Kidney (tissue), 14 donors: Measurements from ENCODE around the gene FBXO5. TPM values are rescaled to one million over a fixed set of nuclear protein-coding genes. Genes with fewer than 3 reads are reported as not detected.
A peak's percentile ranks its signal among the peaks of the same experiment; 100 is the strongest.

Experiments used
- DNase-seq, 5 donors: peaks; one replicate each; pipeline ENCODE4 v3.0.0-alpha.2; 2013 to 2020
- FAIRE-seq: peaks from 2 replicates; lab custom pipeline; 2012; peaks lifted over from hg19 to GRCh38; lab: Jason Lieb, UNC
- H3K27ac ChIP-seq, 2 donors: one replicate each; pipeline ENCODE4 v1.7.0; 2013; ENCODE audit warnings: low read depth in 2 of 2, low read length in 2 of 2, inconsistent platforms in 1 of 2
- H3K27me3 ChIP-seq: one replicate; pipeline ENCODE4 v1.7.1; 2013; ENCODE audit warnings: low read length, inconsistent platforms; ENCODE audit not compliant: control insufficient read depth, insufficient read depth
- H3K36me3 ChIP-seq, 3 donors: one replicate each; pipeline versions ENCODE4 v1.7.0 to v1.7.1; 2013; ENCODE audit warnings: low read length in 3 of 3, control low read depth in 1 of 3, inconsistent platforms in 1 of 3; ENCODE audit not compliant: insufficient read depth in 3 of 3, control insufficient read depth in 2 of 3
- H3K4me1 ChIP-seq, 3 donors: one replicate each; pipeline versions ENCODE4 v1.7.0 to v1.7.1; 2013; ENCODE audit warnings: low read length in 3 of 3, inconsistent platforms in 1 of 3, low read depth in 1 of 3; ENCODE audit not compliant: control insufficient read depth in 2 of 3, insufficient read depth in 2 of 3
- H3K4me3 ChIP-seq, 3 donors: one replicate each; pipeline versions ENCODE4 v1.7.0 to v1.8.1; 2013; ENCODE audit warnings: low read length in 3 of 3, control low read depth in 1 of 3, inconsistent platforms in 1 of 3
- H3K9ac ChIP-seq, 3 donors: one replicate each; pipeline versions ENCODE4 v1.7.0 to v1.7.1; 2013; ENCODE audit warnings: low read length in 3 of 3, control low read depth in 1 of 3, inconsistent platforms in 1 of 3
- H3K9me3 ChIP-seq, 3 donors: one replicate each; pipeline versions ENCODE4 v1.7.0 to v1.7.1; 2013; ENCODE audit warnings: low read length in 3 of 3, control low read depth in 1 of 3, inconsistent platforms in 1 of 3; ENCODE audit not compliant: control insufficient read depth in 2 of 3, insufficient read depth in 1 of 3
- CTCF ChIP-seq: IDR thresholded peaks from 3 replicates; pipeline ENCODE4 v1.5.1; 2012; ENCODE audit warnings: mild to moderate bottlenecking, moderate library complexity, borderline replicate concordance; ENCODE audit not compliant: insufficient read depth; ENCODE audit errors: extremely low read depth
- intact Hi-C: fragments of 100-400 bp; cut with DNase I; formaldehyde crosslinking; loops from one replicate; pipeline ENCODE4 v1.11.1; 2022
- polyA plus RNA-seq: library from polyadenylated mRNA; stranded (reverse); fragments of 350-450 nt; fragmentation: Illumina TruSeq; extraction: RNeasy Lipid Tissue Mini Kit (QIAGEN cat#74804); gene quantifications from one replicate; pipeline ENCODE4 v1.2.3, GENCODE V29; 2014; ENCODE audit warnings: low read depth, low replicate concordance; ENCODE audit not compliant: insufficient read depth
- total RNA-seq: library from RNA; stranded (reverse); fragmentation: NEBNext Ultra II Directional; extraction: Animal tissue kit (Norgen Biotek cat#: 25700); gene quantifications from one replicate; pipeline ENCODE4 v1.2.1, GENCODE V29; 2021
- donor health status: control.
- donor health status: control.
- donor health status: control.
- donor health status: control.
- donor health status: control.
- donor health status: DM: yes; HTN: yes; CAD: no.
- donor health status: Normal renal cell carcinoma (clear cell type).

FBXO5 gene
- total and polyA plus RNA-seq, 2 donors from 2014 or later, result 1.8 to 4.5 TPM

- Histone ChIP-seq H3K27me3 (no peaks in the 10 kb centered on the region), H3K4me1 (peaks cover 0 to 3% (median 0%) of the 10 kb centered on the region in 3 donors), H3K36me3 (no peaks in the 10 kb centered on the region), H3K4me3 (peak overlapping the region in 1 of 3 donors; percentile 4), H3K9ac (no peak overlapping the region), H3K9me3 (no peaks in the 10 kb centered on the region), H3K27ac (no peak overlapping the region)
- DNase-seq (no peak), FAIRE-seq (peak; percentile 49)
- no peak for TF ChIP-seq CTCF
- intact Hi-C loops, result no loop called here
Measured at GRCh38 chr6:153028963-153029362, 46.1 kb upstream of the FBXO5 start.

DNA sequence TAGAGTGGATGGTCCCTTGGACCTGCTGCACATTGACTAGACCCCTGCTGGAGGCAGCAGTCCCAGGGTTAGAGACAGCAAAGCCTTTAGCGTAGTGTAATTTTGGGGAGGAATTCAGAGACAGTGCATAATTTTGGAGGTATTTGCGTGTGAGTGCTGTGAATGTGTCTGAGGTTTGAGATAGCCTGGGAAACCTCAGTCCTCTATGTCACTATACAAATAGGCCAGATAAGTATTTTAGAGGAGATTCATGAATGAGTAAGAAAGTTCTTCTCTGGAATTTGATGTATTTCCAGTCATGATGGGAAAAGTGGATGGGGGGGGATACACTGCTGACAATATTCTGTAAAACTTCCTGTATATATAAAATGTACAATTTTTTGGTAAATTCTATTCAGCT is 45.4 kb upstream of the FBXO5 start:
- H3K27ac ChIP-seq, result no peak overlapping the region
- intact Hi-C loops, result no loop called here
- H3K4me3 ChIP-seq, result no peak overlapping the region
- FAIRE-seq (no peak), DNase-seq (no peak)
- H3K9ac ChIP-seq, result no peak overlapping the region
- peaks cover 0 to 3% (median 0%) of the 10 kb centered on the region in 3 donors for H3K4me1 ChIP-seq
- no peaks in the 10 kb centered on the region for H3K9me3 ChIP-seq
- H3K36me3 ChIP-seq, result no peaks in the 10 kb centered on the region
- TF ChIP-seq CTCF, result no peak
- H3K27me3 ChIP-seq, result no peaks in the 10 kb centered on the region

DNA sequence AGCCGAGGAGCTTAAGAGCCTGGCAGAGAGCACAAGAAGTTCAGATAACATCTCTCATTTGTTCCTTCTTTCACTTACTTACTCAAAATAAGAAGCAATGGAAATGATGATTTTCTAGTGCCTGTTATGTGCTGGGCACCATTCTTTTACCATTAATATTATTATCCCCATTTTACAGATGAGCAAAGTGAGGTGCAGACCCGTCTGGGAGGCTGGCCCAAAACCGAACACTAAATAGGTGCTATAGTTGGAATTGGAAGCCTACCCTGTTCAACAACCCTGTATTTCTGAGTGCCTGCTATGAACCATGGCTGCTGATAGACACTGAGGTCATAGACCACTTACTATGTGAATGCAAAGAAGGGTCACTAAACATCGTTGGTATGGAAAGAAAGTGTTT is 44.6 kb upstream of the FBXO5 start:
- no peaks in the 10 kb centered on the region for H3K27me3 ChIP-seq
- no peak overlapping the region for H3K27ac ChIP-seq
- no peaks in the 10 kb centered on the region for H3K36me3 ChIP-seq
- H3K9ac ChIP-seq, result no peak overlapping the region
- FAIRE-seq (no peak), DNase-seq (no peak)
- intact Hi-C loops, result no loop called here
- H3K4me3 ChIP-seq, result no peak overlapping the region
- no peak for TF ChIP-seq CTCF
- H3K9me3 ChIP-seq, result no peaks in the 10 kb centered on the region
- peaks cover 0 to 3% (median 0%) of the 10 kb centered on the region in 3 donors for H3K4me1 ChIP-seq

DNA sequence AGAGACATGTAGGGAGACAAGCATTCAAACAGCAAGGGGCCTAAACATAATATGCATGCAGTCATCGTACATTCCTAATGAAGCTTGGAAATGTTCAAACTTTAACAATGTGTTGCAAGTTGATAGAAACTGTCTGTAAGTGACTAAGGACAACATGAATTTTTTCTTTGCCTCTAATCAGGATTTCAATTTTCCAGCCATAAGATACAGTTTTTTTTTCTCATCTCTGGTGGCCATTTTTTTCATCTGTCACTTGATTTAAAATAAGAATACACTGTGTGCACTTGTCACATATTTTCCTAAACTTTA is 41.8 kb upstream of the FBXO5 start:
- FAIRE-seq (no peak), DNase-seq (no peak)
- Histone ChIP-seq H3K9ac (no peak overlapping the region), H3K27me3 (no peaks in the 10 kb centered on the region), H3K27ac (no peak overlapping the region), H3K4me1 (peaks cover 0 to 3% (median 0%) of the 10 kb centered on the region in 3 donors), H3K9me3 (no peaks in the 10 kb centered on the region), H3K4me3 (no peak overlapping the region), H3K36me3 (no peaks in the 10 kb centered on the region)
- no peak for TF ChIP-seq CTCF
- intact Hi-C loops, result no loop called here
